ENCODE results near the gene OSBPL8.

The OSBPL8 gene

GRCh38 chr12:76318773-76319594 is 240.6 kb downstream of the OSBPL8 start:
- no peak overlapping the region for H3K4me3 ChIP-seq (ENCODE audit: control insufficient read depth, low read depth, low read length)
- no peak for TF ChIP-seq CTCF (conservative IDR thresholded peaks at IDR 0.05; ENCODE audit: control insufficient read depth, insufficient read depth, low read depth, low read length)
- DNase-seq (ENCODE audit: low read depth), result no peak

- TF ChIP-seq CTCF (conservative IDR thresholded peaks at IDR 0.05; ENCODE audit: control insufficient read depth, insufficient read depth, low read depth, low read length), result no peak
- no peak for DNase-seq (ENCODE audit: low read depth)
- H3K4me3 ChIP-seq (ENCODE audit: control insufficient read depth, low read depth, low read length), result no peak overlapping the region
These were observed 241.6 kb downstream of the OSBPL8 start for GRCh38 chr12:76317976-76318375.

GRCh38 chr12:76316468-76316867 is 243.1 kb downstream of the OSBPL8 start:
- DNase-seq (ENCODE audit: low read depth), result no peak
- H3K4me3 ChIP-seq (ENCODE audit: control insufficient read depth, low read depth, low read length), result no peak overlapping the region
- no peak for TF ChIP-seq CTCF (conservative IDR thresholded peaks at IDR 0.05; ENCODE audit: control insufficient read depth, insufficient read depth, low read depth, low read length)

GRCh38 chr12:76313299-76313698 is 246.3 kb downstream of the OSBPL8 start:
- DNase-seq (ENCODE audit: low read depth), result no peak
- no peak overlapping the region for H3K4me3 ChIP-seq (ENCODE audit: control insufficient read depth, low read depth, low read length)
- TF ChIP-seq CTCF (conservative IDR thresholded peaks at IDR 0.05; ENCODE audit: control insufficient read depth, insufficient read depth, low read depth, low read length), result no peak

GRCh38 chr12:76312315-76312714 is 247.3 kb downstream of the OSBPL8 start:
- H3K4me3 ChIP-seq (ENCODE audit: control insufficient read depth, low read depth, low read length), result no peak overlapping the region
- TF ChIP-seq CTCF (conservative IDR thresholded peaks at IDR 0.05; ENCODE audit: control insufficient read depth, insufficient read depth, low read depth, low read length), result no peak
- peak; percentile 17 for DNase-seq (ENCODE audit: low read depth)

- peak; percentile 73 for DNase-seq (ENCODE audit: low read depth)
- no peak overlapping the region for H3K4me3 ChIP-seq (ENCODE audit: control insufficient read depth, low read depth, low read length)
- no peak for TF ChIP-seq CTCF (conservative IDR thresholded peaks at IDR 0.05; ENCODE audit: control insufficient read depth, insufficient read depth, low read depth, low read length)
These were observed 247.8 kb downstream of the OSBPL8 start for GRCh38 chr12:76311796-76312195.
